ENCODE data around the gene LGALS8.

DNA sequence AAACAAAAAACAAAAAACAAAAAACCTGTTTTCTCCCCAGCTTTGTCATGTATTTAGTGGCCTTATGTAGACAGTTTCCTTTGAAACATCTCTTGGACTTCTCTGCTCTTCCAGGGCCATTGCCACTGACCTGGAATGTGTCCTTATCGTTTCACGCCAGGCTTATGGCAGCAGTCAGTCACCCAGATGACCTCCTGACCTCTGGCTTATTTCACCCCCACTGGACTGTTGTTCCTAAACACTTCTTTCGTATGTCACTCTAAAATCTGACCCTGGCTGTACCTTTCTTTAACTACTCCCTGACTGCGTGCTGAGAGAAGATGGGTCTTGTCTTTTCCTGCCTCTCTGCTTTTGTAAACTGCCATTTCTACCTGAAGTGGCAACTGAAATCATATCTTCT is 9.1 kb downstream of the LGALS8 start:
- TF ChIP-seq, protein P1, sequence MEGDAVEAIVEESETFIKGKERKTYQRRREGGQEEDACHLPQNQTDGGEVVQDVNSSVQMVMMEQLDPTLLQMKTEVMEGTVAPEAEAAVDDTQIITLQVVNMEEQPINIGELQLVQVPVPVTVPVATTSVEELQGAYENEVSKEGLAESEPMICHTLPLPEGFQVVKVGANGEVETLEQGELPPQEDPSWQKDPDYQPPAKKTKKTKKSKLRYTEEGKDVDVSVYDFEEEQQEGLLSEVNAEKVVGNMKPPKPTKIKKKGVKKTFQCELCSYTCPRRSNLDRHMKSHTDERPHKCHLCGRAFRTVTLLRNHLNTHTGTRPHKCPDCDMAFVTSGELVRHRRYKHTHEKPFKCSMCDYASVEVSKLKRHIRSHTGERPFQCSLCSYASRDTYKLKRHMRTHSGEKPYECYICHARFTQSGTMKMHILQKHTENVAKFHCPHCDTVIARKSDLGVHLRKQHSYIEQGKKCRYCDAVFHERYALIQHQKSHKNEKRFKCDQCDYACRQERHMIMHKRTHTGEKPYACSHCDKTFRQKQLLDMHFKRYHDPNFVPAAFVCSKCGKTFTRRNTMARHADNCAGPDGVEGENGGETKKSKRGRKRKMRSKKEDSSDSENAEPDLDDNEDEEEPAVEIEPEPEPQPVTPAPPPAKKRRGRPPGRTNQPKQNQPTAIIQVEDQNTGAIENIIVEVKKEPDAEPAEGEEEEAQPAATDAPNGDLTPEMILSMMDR (optimal IDR thresholded peaks at IDR 0.05 in 1 of 3, IDR thresholded peaks at IDR 0.05 in 1 of 3, conservative IDR thresholded peaks at IDR 0.05 in 1 of 3; ENCODE audit: extremely low read depth in 1 of 3, insufficient read depth in 2 of 3, low read length in 3 of 3): no peak
- no peak for TF ChIP-seq EZH2 (IDR thresholded peaks at IDR 0.05; ENCODE audit: low read length)
